ENCODE measurements around the gene FBXO46. TPM values are rescaled to one million over a fixed set of nuclear protein-coding genes. Genes with fewer than 3 reads are reported as not detected.

Gene FBXO46
- total RNA-seq, 1 experiment from 2014 or later: 40.1 TPM

GRCh38 chr19:45692187-45693105 lies 38.2 kb downstream of the FBXO46 start, which contains the start of gene QPCTL (continued):
- TF ChIP-seq TCF7 (CRISPR knock-in tag; IDR thresholded peaks at IDR 0.05; ENCODE audit: low read depth) (no peak), ZNF281 (CRISPR knock-in tag; IDR thresholded peaks at IDR 0.05) (0 out of 2 replicates have a peak, but pooled peaks have one; percentile 18), RORB (CRISPR knock-in tag; IDR thresholded peaks at IDR 0.05) (no peak), ZNF263 (CRISPR knock-in tag; IDR thresholded peaks at IDR 0.05; ENCODE audit: low read depth) (no peak), GTF2I (CRISPR knock-in tag; conservative IDR thresholded peaks at IDR 0.05) (no peak), GABPB1 (CRISPR knock-in tag; IDR thresholded peaks at IDR 0.05) (peak; percentile 31; the same call in 1 of the 2 replicates), SP1 (CRISPR knock-in tag; conservative IDR thresholded peaks at IDR 0.05) (peak; percentile 80), ZNF671 (CRISPR knock-in tag; IDR thresholded peaks at IDR 0.05) (no peak), E2F4 (CRISPR knock-in tag; IDR thresholded peaks at IDR 0.05; ENCODE audit: borderline replicate concordance, low read depth) (0 out of 2 replicates have a peak, but pooled peaks have one; percentile 27), GRHL2 (CRISPR knock-in tag; IDR thresholded peaks at IDR 0.05; ENCODE audit: insufficient replicate concordance, severe bottlenecking) (no peak), EMX1 (CRISPR knock-in tag; IDR thresholded peaks at IDR 0.05) (no peak), FOXP1 (CRISPR knock-in tag; IDR thresholded peaks at IDR 0.05; ENCODE audit: borderline replicate concordance) (peak; percentile 48; the same call in 1 of the 2 replicates), NFATC4 (CRISPR knock-in tag; IDR thresholded peaks at IDR 0.05) (no peak), PRDM15 (CRISPR knock-in tag; IDR thresholded peaks at IDR 0.05) (no peak)

GRCh38 chr19:45691516-45692186 lies 39.0 kb downstream of the FBXO46 start, which contains the start of gene SNRPD2:
Gene SNRPD2, minus strand, starts transcription at chr19:45691953. Its CDS starts 65 bp downstream, at chr19:45691888.
- Mint-ChIP-seq H3K27ac (peak within 1 kb of the TSS; percentile 100), H3K4me1 (peaks cover 6% of the 10 kb centered on the region; the same call in 1 of the 2 replicates), H3K27me3 (ENCODE audit: low read depth) (peaks cover 3% of the 10 kb centered on the region; the same call in 1 of the 2 replicates), H3K9me3 (no peaks in the 10 kb centered on the region), H3K36me3 (peaks cover 47% of the 10 kb centered on the region), H3K4me3 (peak within 1 kb of the TSS; percentile 96)
- POLR2A ChIA-PET: interaction anchor here (0.6 to 3.3 kb wide), 25 partner anchors 9 to 365 kb away, joined by 3 to 39 read pairs (median 4); partner anchors contain the start of genes FBXO46, FOSB, GIPR and RSPH6A
- CTCF ChIA-PET: interaction anchor here (0.6 to 5.4 kb wide), 44 partner anchors 10 to 337 kb away, joined by 3 to 86 read pairs (median 5); partner anchors contain the start of genes FBXO46, RSPH6A, SIX5 and SYMPK
- ATAC-seq: peak; percentile 55
- DNase-seq (ENCODE audit: low spot score): peak; percentile 94
- TF ChIP-seq MAX (CRISPR knock-in tag; IDR thresholded peaks at IDR 0.05): peak; percentile 47; the same call in 1 of the 2 replicates
- TF ChIP-seq SMAD4 (CRISPR knock-in tag; IDR thresholded peaks at IDR 0.05): no peak
- 0 out of 2 replicates have a peak, but pooled peaks have one; percentile 31 for TF ChIP-seq ZNF232 (CRISPR knock-in tag; IDR thresholded peaks at IDR 0.05)
- TF ChIP-seq E2F5 (CRISPR knock-in tag; IDR thresholded peaks at IDR 0.05): 0 out of 2 replicates have a peak, but pooled peaks have one; percentile 27
- TF ChIP-seq FOXP4 (CRISPR knock-in tag; IDR thresholded peaks at IDR 0.05): 0 out of 2 replicates have a peak, but pooled peaks have one; percentile 21
- TF ChIP-seq USF1 (CRISPR knock-in tag; IDR thresholded peaks at IDR 0.05): peak; percentile 40; the same call in 1 of the 2 replicates
- TF ChIP-seq FOXK1 (CRISPR knock-in tag; IDR thresholded peaks at IDR 0.05): peak; percentile 94
- TF ChIP-seq TEAD1 (CRISPR knock-in tag; IDR thresholded peaks at IDR 0.05): 0 out of 2 replicates have a peak, but pooled peaks have one; percentile 35
